ENCODE measurements around the gene UBE2O. TPM values are rescaled to one million over a fixed set of nuclear protein-coding genes. Genes with fewer than 3 reads are reported as not detected.

The UBE2O gene
- total RNA-seq, 1 donor from 2014 or later = 39.0 TPM

GRCh38 chr17:76446449-76447231 lies 6.3 kb downstream of the UBE2O start:
- intact Hi-C loops (cut with micrococcal nuclease) = no loop called here
- no peak for DNase-seq
- peak; percentile 31 for ATAC-seq

- DNase-seq (no peak), ATAC-seq (peak; percentile 37)
- intact Hi-C loops (cut with micrococcal nuclease) = no loop called here
Measured at GRCh38 chr17:76445697-76446448, 7.1 kb downstream of the UBE2O start.

GRCh38 chr17:76444518-76445311 lies 8.2 kb downstream of the UBE2O start:
- ATAC-seq (no peak), DNase-seq (no peak)
- intact Hi-C loops (cut with micrococcal nuclease) = no loop called here

GRCh38 chr17:76442341-76443338 lies 10.3 kb downstream of the UBE2O start:
- intact Hi-C loops (cut with micrococcal nuclease) = no loop called here
- ATAC-seq = no peak
- DNase-seq = no peak

- DNase-seq = no peak
- intact Hi-C loops (cut with micrococcal nuclease) = no loop called here
- ATAC-seq = no peak
Measured at GRCh38 chr17:76441686-76442340, 11.1 kb downstream of the UBE2O start.

GRCh38 chr17:76440751-76441362 lies 12.1 kb downstream of the UBE2O start:
- intact Hi-C loops (cut with micrococcal nuclease) = no loop called here

GRCh38 chr17:76439314-76439928 lies 13.5 kb downstream of the UBE2O start:
- intact Hi-C loops (cut with micrococcal nuclease) = no loop called here
- no peak for ATAC-seq
- DNase-seq = no peak

More at GRCh38 chr17:76440751-76441362, 12.1 kb downstream of the UBE2O start:
- ATAC-seq (no peak), DNase-seq (no peak)

GRCh38 chr17:76438906-76439305 lies 14.0 kb downstream of the UBE2O start:
- intact Hi-C loops (cut with micrococcal nuclease) = no loop called here
- DNase-seq (no peak), ATAC-seq (peak; percentile 35)

- DNase-seq = no peak
Measured at GRCh38 chr17:76437467-76438402, 15.2 kb downstream of the UBE2O start.

GRCh38 chr17:76435751-76436150 lies 17.2 kb downstream of the UBE2O start:
- intact Hi-C loops (cut with micrococcal nuclease) = no loop called here
- peak; percentile 13 for ATAC-seq
- DNase-seq = no peak

More at GRCh38 chr17:76437467-76438402, 15.2 kb downstream of the UBE2O start:
- intact Hi-C loops (cut with micrococcal nuclease) = no loop called here
- peak; percentile 11 for ATAC-seq

- DNase-seq = no peak
- peak; percentile 33 for ATAC-seq
- intact Hi-C loops (cut with micrococcal nuclease) = no loop called here
Measured at GRCh38 chr17:76434870-76435269, 18.1 kb downstream of the UBE2O start.

- intact Hi-C loops (cut with micrococcal nuclease) = no loop called here
- DNase-seq = no peak
Measured at GRCh38 chr17:76433693-76434092, 19.3 kb downstream of the UBE2O start.

GRCh38 chr17:76432712-76433336 lies 20.1 kb downstream of the UBE2O start:
- intact Hi-C loops (cut with micrococcal nuclease) = no loop called here
- DNase-seq (no peak), ATAC-seq (peak; percentile 21)

More at GRCh38 chr17:76433693-76434092, 19.3 kb downstream of the UBE2O start:
- ATAC-seq = no peak

GRCh38 chr17:76432004-76432403 lies 20.9 kb downstream of the UBE2O start:
- ATAC-seq (peak; percentile 81), DNase-seq (no peak)
- intact Hi-C loops (cut with micrococcal nuclease) = no loop called here

GRCh38 chr17:76431509-76431908 lies 21.4 kb downstream of the UBE2O start:
- no peak for ATAC-seq
- intact Hi-C loops (cut with micrococcal nuclease) = no loop called here

GRCh38 chr17:76428511-76428910 lies 24.4 kb downstream of the UBE2O start:
- no peak for ATAC-seq
- no peak for DNase-seq
- intact Hi-C loops (cut with micrococcal nuclease) = no loop called here

More at GRCh38 chr17:76431509-76431908, 21.4 kb downstream of the UBE2O start:
- DNase-seq = no peak

Measured in left ventricle myocardium superior (tissue), 1 donor.